MM.1S (cell line): ENCODE data around the gene RGPD3.
"Not testable (repeated sequence)": the region's sequence is repeated elsewhere in the genome, so short reads cannot be mapped to it uniquely, and the experiment has no call there.

Experiments used
- DNase-seq: peaks from one replicate; pipeline ENCODE4 v3.0.0-alpha.2; 2015
- H2AFZ ChIP-seq: fragments of 300-600 bp; sonication (generic); 2 replicates; pipeline ENCODE4 v1.6.0; 2016; ENCODE audit warnings: antibody characterized with exemption, low read length
- H3F3A ChIP-seq: fragments of 300-600 bp; sonication (generic); 2 replicates; pipeline ENCODE4 v1.6.1; 2016; ENCODE audit warnings: mild to moderate bottlenecking, antibody characterized with exemption, low read length, moderate library complexity, mixed read lengths; ENCODE audit not compliant: insufficient read depth
- H3K27ac ChIP-seq: fragments of 300-600 bp; sonication (generic); 2 replicates; pipeline ENCODE4 v1.5.1; 2016; ENCODE audit warnings: mild to moderate bottlenecking, low read length
- H3K27me3 ChIP-seq: fragments of 300-600 bp; sonication (generic); replicated peaks from 2 replicates; pipeline ENCODE4 v1.6.0; 2016; ENCODE audit warnings: low read length; ENCODE audit not compliant: insufficient read depth
- H3K36me3 ChIP-seq: fragments of 300-600 bp; sonication (generic); replicated peaks from 2 replicates; pipeline ENCODE4 v1.6.1; 2016; ENCODE audit warnings: mild to moderate bottlenecking, low read length, mixed read lengths; ENCODE audit not compliant: insufficient read depth
- H3K4me1 ChIP-seq: fragments of 300-600 bp; sonication (generic); 2 replicates; pipeline ENCODE4 v1.6.1; 2016; ENCODE audit warnings: low read length, mixed read lengths
- H3K4me2 ChIP-seq: fragments of 300-600 bp; sonication (generic); 2 replicates; pipeline ENCODE4 v1.6.0; 2016; ENCODE audit warnings: low read depth, low read length
- H3K4me3 ChIP-seq: fragments of 300-600 bp; sonication (generic); 2 replicates; pipeline ENCODE4 v1.5.1; 2016; ENCODE audit warnings: low read length, mixed read lengths
- H3K79me2 ChIP-seq: fragments of 300-600 bp; sonication (generic); 2 replicates; pipeline ENCODE4 v1.6.1; 2016; ENCODE audit warnings: mixed run types, low read length, mixed read lengths
- H3K9ac ChIP-seq: fragments of 300-600 bp; sonication (generic); 2 replicates; pipeline ENCODE4 v1.6.1; 2016; ENCODE audit warnings: low read length, mixed read lengths
- H3K9me2 ChIP-seq: fragments of 300-600 bp; sonication (generic); replicated peaks from 2 replicates; pipeline ENCODE4 v1.6.1; 2016; ENCODE audit warnings: mild to moderate bottlenecking, low read length, mixed read lengths; ENCODE audit not compliant: insufficient read depth
- H3K9me3 ChIP-seq: fragments of 300-600 bp; sonication (generic); replicated peaks from 2 replicates; pipeline ENCODE4 v1.6.1; 2016; ENCODE audit warnings: mild to moderate bottlenecking, low read length, mixed read lengths; ENCODE audit not compliant: insufficient read depth
- H4K20me1 ChIP-seq: fragments of 300-600 bp; sonication (generic); 2 replicates; pipeline ENCODE4 v1.6.1; 2016; ENCODE audit warnings: mild to moderate bottlenecking, low read length, moderate library complexity, mixed read lengths; ENCODE audit not compliant: insufficient read depth
- CTCF ChIP-seq: fragments of 300-600 bp; sonication (generic); IDR thresholded peaks from 2 replicates; pipeline ENCODE4 v1.5.1; 2016; ENCODE audit warnings: antibody characterized with exemption, low read length, mixed read lengths

The RGPD3 gene

GRCh38 chr2:106479563-106479962, 11.3 kb upstream of the RGPD3 start:
- H4K20me1 ChIP-seq, DNase-seq, H3K9me3 ChIP-seq, H3F3A ChIP-seq, H3K4me2 ChIP-seq, H3K4me1 ChIP-seq, H3K4me3 ChIP-seq, H3K9me2 ChIP-seq, H2AFZ ChIP-seq, H3K27ac ChIP-seq, H3K9ac ChIP-seq, H3K36me3 ChIP-seq, H3K79me2 ChIP-seq, H3K27me3 ChIP-seq: not testable (repeated sequence)

DNA sequence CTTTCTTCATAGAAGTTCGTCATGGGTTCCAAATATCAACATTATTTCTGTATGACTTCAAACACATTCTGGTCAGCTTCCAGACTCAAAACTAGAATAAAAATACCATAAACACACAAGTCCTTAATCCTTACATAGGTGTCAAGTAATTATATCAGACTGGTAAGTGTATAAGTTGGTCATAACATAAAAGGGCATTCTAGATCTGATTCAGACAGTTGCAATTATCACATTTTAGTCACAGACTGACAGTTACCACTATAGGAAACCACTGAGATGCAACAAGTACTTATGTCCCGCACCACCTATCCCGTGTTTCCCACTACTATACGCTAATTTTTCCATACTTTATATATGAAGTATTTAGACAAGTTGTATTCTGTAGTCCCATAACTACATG, 9.4 kb upstream of the RGPD3 start:
- not testable (repeated sequence) for H3K4me1 ChIP-seq, H3F3A ChIP-seq, H3K9ac ChIP-seq, H2AFZ ChIP-seq, H3K27ac ChIP-seq, H3K79me2 ChIP-seq, H3K36me3 ChIP-seq, H4K20me1 ChIP-seq, H3K4me2 ChIP-seq, H3K9me2 ChIP-seq, H3K9me3 ChIP-seq, H3K27me3 ChIP-seq, H3K4me3 ChIP-seq, DNase-seq

DNA sequence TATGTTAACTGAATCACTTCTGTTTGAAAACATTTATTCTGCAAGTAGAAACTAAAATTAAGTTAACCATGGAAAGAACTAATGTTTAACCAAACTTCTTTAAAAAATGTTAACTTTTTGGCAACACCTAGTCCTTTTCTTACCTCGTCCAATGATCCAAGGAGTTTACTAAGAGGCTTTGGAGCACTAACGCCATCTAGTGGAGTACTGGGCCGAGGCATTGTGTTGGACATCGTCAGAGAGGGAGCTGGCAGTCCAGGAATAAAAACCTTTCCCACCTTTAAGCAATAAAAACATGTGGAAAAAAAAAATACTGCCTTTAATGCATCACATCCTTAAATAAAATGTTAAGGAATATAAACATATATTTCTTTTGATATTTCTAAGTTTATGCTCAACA, 2.4 kb upstream of the RGPD3 start:
- not testable (repeated sequence) for H3K36me3 ChIP-seq, H3K9me3 ChIP-seq, H3K79me2 ChIP-seq, H3K9ac ChIP-seq, H3K4me3 ChIP-seq, H3K27me3 ChIP-seq, H3K9me2 ChIP-seq, H2AFZ ChIP-seq, H3F3A ChIP-seq, H3K4me1 ChIP-seq, DNase-seq, H3K27ac ChIP-seq, H3K4me2 ChIP-seq, H4K20me1 ChIP-seq
- peak; percentile 9; the same call in 1 of the 2 replicates for TF ChIP-seq CTCF

DNA sequence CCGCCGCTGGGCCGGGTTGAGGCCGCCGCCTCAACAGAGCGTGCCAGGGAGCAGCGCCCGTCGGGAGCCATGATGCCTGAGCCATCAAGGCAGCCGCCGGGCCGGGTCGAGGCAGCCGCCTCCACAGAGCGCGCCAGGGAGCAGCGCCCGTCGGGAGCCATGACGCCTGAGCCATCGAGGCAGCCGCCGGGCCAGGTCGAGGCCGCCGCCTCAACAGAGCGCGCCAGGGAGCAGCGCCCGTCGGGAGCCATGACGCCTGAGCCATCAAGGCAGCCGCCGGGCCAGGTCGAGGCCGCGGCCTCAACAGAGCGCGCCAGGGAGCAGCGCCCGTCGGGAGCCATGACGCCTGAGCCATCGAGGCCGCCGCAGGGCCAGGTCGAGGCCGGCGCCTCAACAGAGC, 697 bp downstream of the RGPD3 start:
- not testable (repeated sequence) for H3F3A ChIP-seq, H3K9me2 ChIP-seq, H3K4me1 ChIP-seq, H3K27me3 ChIP-seq, H2AFZ ChIP-seq, H3K9me3 ChIP-seq, H3K36me3 ChIP-seq, H3K27ac ChIP-seq, DNase-seq, H3K79me2 ChIP-seq, H3K9ac ChIP-seq, H3K4me3 ChIP-seq, H4K20me1 ChIP-seq, H3K4me2 ChIP-seq

GRCh38 chr2:106461882-106462281, 6.3 kb downstream of the RGPD3 start:
- not testable (repeated sequence) for H3K9me3 ChIP-seq, H3K36me3 ChIP-seq, H3K27me3 ChIP-seq, H3K79me2 ChIP-seq, H3K4me2 ChIP-seq, H3K4me1 ChIP-seq, H4K20me1 ChIP-seq, H3K9me2 ChIP-seq, H2AFZ ChIP-seq, H3K9ac ChIP-seq, DNase-seq, H3F3A ChIP-seq, H3K4me3 ChIP-seq, H3K27ac ChIP-seq

DNA sequence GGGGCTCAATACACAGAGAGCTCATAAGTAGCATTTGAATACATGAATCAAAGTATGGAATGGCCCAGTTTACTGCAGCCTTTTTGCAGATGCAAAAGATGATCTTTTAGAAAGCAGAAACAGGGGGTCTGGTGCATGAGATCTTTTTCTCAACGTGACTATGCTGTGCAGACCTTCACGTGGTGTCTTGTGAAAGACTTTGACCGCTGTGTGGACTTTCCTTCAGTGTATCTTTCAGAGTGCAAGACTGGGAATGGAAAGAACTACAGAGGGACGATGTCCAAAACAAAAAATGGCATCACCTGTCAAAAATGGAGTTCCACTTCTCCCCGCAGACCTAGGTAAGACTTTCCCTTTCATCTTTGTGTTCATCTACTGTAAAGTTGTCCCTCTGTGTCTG, 77.5 kb downstream of the RGPD3 start:
- H3K79me2 ChIP-seq, H3F3A ChIP-seq, H3K27me3 ChIP-seq, H3K4me3 ChIP-seq, H2AFZ ChIP-seq, DNase-seq, H3K27ac ChIP-seq, H3K36me3 ChIP-seq, H3K4me2 ChIP-seq, H3K9me3 ChIP-seq, H3K4me1 ChIP-seq, H3K9me2 ChIP-seq, H3K9ac ChIP-seq, H4K20me1 ChIP-seq: not testable (repeated sequence)

DNA sequence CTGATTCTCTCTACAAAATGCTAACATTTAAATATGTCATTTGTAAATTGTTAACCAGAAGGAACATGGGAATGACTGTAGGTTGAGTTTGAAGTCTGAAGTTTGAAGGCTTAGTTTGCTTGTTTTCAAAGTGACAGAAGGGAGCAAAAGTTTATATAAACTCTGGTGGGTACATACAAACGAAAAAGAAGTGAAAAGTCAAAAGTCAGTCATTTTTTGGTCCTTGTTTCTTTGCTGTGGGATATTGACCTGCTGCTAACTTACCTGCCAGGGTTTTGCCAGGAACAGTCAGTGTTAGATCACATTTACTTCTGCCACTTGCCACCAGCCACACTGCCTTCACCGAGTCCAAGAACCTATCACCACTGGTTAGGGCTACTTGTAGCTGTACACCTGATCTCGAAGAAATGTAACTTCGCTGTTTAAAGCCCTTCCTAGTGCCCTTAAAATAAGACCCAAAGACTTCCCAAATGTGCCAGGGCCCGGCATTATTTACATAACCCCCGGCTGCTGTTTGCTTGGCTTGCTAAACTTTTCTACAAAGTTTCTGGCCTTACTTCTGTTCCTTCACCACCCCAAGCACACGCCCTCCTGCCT, 79.3 kb downstream of the RGPD3 start:
- H3K27me3 ChIP-seq, H2AFZ ChIP-seq, H3K9me3 ChIP-seq, H3F3A ChIP-seq, DNase-seq, H3K27ac ChIP-seq, H3K9ac ChIP-seq, H3K36me3 ChIP-seq, H3K4me1 ChIP-seq, H3K4me3 ChIP-seq, H3K9me2 ChIP-seq, H3K4me2 ChIP-seq, H3K79me2 ChIP-seq, H4K20me1 ChIP-seq: not testable (repeated sequence)

DNA sequence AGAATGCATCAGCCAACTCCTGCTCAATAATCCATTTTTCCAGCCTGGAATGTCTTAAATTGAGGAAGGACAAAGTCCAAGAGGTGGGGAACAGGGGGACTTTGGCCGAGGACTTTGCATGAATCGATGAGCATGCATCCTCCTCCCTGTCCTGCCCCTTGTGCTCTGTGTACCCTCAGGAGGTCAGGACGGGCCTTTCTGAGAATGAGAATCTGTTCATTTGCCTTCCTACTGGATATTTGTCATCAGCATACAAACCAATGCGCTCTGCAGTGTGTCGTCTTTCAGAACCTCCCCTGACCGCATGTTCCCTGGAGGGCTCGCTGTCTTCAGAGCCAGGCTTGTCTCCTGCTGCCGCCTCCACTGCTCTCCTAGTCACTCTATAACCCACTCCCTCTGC, 83.7 kb downstream of the RGPD3 start:
- H3K79me2 ChIP-seq, H3F3A ChIP-seq, H3K9me2 ChIP-seq, H3K27me3 ChIP-seq, H3K9me3 ChIP-seq, H3K4me1 ChIP-seq, H2AFZ ChIP-seq, H3K9ac ChIP-seq, H4K20me1 ChIP-seq, H3K4me3 ChIP-seq, H3K36me3 ChIP-seq, H3K4me2 ChIP-seq, H3K27ac ChIP-seq, DNase-seq: not testable (repeated sequence)
